ENCODE measurements around the gene CTPS1.

CTPS1 gene

DNA sequence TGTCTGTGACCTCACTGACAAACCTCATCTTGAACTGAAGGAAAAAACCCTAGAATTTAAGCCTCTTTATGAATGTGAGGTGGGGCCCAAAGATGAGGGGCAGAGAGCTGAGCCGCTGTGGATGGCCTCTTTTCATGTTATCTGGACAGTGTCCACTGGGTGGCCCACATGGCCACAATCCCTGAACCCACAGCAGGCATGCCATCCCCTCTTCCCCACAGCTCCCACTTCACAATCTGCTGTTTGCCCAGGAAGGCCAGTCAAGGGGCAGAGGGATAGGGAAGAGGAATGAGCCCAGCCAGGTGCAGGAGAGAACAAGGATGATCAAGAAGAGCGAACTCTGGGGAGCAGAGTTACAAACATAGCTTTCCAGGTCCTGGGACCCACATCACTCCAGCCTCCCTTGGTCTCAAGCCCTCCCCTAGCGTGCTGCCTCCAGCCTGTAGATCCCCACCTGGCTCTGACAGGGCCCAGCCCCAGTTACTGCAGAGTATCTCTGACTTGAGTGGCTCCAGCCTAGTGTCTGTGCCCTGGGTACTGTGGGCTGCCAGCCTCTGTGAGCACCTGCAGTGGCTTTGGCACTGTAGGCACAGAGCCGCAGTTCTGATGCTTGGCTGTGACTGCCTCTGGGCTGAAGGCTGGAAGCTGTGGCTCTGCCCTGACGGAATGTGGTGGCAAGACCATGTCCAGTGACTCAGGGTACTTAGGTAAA is 43.9 kb downstream of the CTPS1 start:
- no peak for DNase-seq (ENCODE audit: low read depth in 2 of 2)

DNA sequence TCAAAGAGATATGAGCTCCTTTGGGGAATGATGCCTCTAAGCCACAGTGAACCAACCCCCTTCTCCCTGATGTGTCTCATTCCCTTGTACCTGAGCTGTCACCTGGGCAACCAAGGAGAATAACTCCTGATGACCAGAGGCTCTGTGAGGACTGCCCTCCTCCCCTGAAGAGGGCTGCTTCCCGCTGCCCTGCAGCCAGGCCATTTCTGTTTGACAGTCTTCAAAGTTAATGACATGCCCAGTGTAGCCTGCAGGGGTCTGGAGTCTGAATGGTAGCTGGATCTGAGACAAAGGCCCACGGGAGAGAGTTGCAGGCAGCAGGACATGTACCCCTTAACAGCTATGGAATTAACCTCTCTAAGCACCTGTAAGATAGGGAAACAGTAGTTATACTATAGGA is 45.5 kb downstream of the CTPS1 start:
- no peak for DNase-seq (ENCODE audit: low read depth in 2 of 2)

DNA sequence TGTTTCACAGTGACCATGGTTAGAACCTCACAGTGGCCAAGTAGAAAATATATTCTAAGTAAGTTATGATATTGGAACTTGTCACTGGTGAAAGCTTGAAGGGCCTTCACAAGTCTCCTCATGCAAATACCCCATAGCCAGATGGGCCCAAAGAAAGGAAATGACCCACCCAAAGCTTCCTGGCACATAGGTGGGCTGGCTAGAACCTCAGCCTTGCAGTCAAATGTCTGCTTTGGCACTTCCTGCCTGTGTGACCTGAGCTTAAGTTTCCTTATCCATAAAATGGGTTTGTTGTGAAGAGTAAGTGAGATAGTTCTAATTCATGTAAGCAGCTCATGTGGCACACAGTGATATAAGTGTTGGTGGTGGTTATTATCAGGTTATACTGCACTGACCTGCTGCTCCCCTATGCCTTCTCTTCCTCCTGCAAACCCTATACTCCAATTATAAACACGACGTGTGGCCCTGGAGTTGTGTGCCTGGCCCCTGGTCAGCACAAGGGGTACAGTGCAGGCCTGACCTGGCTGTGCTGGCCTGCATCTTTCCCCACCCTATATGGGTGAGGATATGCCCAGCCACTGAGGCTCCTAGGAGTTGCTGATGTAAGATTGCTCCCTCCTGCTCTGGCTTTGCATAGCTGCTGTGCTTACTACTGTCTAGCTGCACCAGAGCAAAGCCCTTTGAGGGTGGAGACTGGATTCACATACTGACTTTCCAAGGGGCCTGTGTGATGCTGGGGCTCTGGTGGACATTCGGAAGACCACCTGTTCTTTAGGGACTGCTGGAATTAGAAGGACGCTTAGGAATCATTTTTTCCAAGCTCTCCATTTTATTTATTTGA is 46.7 kb downstream of the CTPS1 start:
- no peak for DNase-seq (ENCODE audit: low read depth in 2 of 2)

- no peak for DNase-seq (ENCODE audit: low read depth in 2 of 2)
These were observed 48.6 kb downstream of the CTPS1 start for GRCh38 chr1:41028034-41028642.

DNA sequence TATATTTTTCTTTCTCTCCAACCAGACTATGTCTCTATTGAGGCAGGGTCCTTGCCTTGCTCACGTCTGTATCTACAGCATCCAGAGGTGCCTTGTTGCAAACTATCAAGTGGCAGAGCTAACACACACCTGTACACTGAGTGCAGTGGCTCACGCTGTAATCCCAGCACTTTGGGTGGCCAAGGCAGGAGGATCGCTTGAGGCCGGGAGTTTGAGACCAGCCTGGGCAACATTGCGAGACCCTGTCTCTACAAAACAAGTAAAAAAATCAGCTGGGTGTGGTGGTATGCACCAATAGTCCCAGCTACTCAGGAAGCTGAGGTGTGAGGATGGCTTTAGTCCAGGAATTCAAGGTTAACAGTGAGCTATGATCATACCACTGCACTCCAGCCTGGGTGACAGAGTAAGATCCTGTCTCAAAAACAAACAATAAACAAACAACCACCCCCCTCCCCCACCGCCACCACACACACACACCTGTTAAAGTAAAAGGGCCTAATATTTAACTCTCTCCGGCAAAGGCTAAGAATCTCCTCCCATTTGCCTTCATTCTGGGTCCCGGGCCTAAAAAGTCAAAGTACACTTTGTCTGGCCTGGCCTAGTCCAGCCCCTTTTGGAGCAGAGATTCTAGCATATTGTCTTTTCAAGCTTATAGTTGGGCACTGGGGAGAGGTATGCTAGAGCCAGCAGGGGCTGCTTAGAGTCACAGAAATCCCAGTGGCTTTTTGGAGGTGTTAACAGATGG is 51.5 kb downstream of the CTPS1 start:
- no peak for DNase-seq (ENCODE audit: low read depth in 2 of 2)

DNA sequence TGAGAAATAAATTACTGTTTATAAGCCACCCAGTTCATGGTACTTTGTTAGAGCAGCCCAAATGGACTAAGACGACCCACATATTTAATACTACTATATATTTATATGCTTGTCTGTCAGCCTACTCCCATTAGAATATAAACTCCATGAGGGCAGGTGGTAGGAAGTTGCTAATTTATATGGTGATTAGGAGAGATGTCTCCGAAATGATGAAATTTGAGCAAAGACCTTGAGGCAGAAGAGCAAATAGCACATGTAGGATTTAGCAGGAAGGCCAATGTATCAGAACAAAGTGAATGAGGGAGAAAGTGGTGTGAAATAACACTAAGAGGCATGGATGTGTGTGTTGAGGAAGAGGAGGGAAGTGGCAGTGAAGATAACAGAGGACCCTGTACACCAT is 52.7 kb downstream of the CTPS1 start:
- no peak for DNase-seq (ENCODE audit: low read depth in 2 of 2)

- no peak for DNase-seq (ENCODE audit: low read depth in 2 of 2)
These were observed 53.8 kb downstream of the CTPS1 start for GRCh38 chr1:41033272-41033671.

DNA sequence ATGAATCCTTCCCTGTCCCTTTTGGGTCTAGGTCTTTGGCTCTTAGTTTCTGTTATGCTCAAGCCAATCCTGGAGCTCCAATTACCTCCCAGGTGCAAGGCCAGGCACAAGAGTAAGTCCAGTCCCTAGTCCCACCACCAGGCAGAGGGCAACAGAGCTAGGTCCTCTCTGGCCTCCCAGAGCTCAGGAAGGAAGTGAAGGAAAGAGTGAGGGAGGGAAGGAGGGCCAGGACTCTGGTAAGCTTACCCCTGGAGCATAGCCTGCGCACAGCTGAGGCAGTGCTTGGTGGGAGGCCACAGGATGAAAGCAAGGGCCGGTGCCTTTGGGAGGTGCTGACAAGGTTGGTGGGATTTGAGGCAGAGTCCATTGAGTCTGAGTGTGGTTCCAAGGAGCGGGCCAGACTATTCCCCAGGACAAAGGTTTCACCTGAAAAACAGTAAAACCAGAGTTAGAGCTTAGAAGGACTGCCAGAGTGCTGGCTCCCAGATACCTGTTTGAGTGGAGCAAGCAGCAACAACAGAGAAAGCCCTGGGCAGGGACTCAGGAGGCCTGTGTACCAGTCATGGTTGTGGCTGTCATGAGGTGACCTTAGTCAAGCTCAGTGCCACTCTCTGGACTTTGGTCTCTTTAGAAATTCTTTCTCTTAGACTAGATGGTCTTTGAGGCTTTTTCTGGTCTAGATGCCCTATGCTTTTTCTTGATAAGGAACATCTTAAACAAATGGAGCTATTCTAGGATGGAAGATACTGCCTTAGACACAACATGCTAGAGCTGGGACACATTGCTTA is 57.8 kb downstream of the CTPS1 start:
- DNase-seq (ENCODE audit: low read depth in 2 of 2): no peak

DNA sequence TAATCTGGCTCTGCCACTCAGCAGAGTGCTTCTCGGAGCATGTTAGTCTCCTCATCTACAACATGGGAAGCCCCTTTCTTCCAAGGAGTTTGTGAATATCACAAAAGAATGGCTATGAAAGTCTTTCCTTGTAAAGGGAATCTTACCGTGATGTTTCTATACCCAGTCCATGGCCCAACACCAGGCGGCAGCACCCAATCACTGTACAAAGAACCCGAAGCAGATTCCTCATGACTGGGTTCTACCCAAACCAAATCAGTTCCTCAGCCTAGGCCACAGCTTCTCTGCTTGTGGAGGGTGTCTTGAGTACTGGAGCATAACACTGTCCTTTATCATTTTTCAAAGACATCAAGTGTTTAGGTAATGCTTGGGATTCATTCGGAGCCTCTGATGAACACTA is 58.6 kb downstream of the CTPS1 start:
- DNase-seq (ENCODE audit: low read depth in 2 of 2): no peak

GRCh38 chr1:41041614-41042270 is 62.2 kb downstream of the CTPS1 start:
- DNase-seq (ENCODE audit: low read depth in 2 of 2): no peak

DNA sequence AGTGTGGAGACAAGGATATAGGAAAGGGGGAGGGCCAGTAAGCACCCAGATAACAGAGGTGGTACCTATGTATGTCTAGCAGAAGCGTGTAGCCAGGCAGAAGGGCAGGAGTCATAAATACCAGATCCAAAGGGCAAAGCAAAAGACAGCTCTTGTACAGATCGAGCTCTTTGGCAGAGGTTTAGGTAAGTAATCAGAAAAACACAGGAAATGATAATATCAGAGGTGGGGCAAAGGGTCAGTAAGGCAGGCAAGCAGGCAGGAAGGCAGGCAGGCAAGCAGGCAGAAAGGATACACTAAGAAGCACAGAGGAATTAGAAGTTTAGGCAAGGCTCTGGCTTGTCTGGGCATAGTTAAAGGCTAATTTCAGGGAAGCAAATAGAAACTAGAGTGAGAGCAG is 64.7 kb downstream of the CTPS1 start:
- DNase-seq (ENCODE audit: low read depth in 2 of 2): no peak

DNA sequence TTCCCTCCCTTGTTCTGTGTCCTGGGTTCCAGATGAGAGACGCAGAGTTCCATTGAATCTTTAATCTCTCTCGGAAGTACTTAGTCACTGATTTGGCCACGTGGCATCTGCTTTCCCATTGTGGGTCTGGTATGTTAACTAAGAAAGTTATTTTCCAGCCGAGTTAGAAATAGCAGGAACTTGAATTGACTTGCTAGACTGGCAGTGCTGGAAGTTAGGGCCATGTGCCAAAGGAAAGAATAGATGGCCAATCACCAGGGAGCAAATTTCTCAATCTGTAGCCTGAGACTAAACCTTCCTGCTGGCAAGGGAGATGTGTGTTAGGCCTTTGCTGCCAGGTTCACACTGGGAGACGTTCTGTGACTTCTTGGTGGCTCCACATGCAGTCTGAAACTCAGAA is 66.2 kb downstream of the CTPS1 start:
- no peak for DNase-seq (ENCODE audit: low read depth in 2 of 2)

DNA sequence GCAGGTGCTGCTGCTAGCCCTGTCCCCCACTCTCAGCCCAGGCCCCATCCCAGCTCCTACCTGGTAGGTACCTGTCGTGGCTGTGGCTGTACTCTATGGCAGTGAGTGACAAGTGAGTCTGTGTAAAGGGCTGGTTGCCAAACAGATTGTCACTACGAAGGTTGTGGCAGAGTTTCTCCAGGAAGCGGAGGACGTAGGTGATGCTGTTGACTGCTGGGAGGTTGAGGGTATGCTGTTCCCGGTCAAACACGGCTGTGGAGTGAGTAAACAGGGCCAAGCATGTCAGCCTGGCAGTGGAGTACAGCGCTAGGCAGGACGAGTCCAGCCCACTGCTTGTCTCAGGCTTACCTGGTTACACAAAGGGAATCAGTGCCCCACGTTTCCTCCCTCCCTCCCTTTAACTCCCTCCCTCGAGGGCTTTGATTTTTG is 66.9 kb downstream of the CTPS1 start:
- DNase-seq (ENCODE audit: low read depth in 2 of 2): no peak

GRCh38 chr1:41048540-41048939 is 69.0 kb downstream of the CTPS1 start:
- DNase-seq (ENCODE audit: low read depth in 2 of 2): no peak

DNA sequence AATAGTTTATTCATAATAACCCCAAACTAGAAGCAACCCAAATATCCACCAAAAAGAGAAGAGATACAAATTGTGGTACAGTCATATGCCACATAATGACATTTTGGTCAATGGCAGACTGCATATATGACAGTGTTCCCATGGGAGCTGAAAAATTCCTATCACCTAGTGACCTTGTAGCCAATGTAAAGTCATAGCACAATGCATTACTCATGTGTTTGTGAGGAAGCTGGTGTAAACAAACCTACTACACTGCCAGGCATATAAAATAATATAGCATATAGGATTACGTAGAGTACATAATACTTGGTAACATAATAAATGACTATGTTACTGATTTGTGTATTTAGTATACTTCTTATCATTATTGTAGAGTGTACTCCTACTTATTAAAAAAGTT is 71.5 kb downstream of the CTPS1 start:
- no peak for DNase-seq (ENCODE audit: low read depth in 2 of 2)

- no peak for DNase-seq (ENCODE audit: low read depth in 2 of 2)
These were observed 73.8 kb downstream of the CTPS1 start for GRCh38 chr1:41053316-41053715.

- DNase-seq (ENCODE audit: low read depth in 2 of 2): no peak
These were observed 77.4 kb downstream of the CTPS1 start for GRCh38 chr1:41056907-41057306.

Data from fibroblast of skin of left quadriceps (primary cell).